SW480 (cell line): ENCODE data around the gene IFT172.

ENCODE experiments used
- DNase-seq: peaks from one replicate; pipeline ENCODE4 v3.0.0-alpha.2; 2016; ENCODE audit warnings: low spot score

IFT172 gene

GRCh38 chr2:27494944-27495554 is 5.5 kb upstream of the IFT172 start, which contains the start of gene FNDC4:
Gene FNDC4, minus strand, starts transcription at chr2:27495200. Its CDS starts 521 bp downstream, at chr2:27494679.
- no peak for DNase-seq

DNA sequence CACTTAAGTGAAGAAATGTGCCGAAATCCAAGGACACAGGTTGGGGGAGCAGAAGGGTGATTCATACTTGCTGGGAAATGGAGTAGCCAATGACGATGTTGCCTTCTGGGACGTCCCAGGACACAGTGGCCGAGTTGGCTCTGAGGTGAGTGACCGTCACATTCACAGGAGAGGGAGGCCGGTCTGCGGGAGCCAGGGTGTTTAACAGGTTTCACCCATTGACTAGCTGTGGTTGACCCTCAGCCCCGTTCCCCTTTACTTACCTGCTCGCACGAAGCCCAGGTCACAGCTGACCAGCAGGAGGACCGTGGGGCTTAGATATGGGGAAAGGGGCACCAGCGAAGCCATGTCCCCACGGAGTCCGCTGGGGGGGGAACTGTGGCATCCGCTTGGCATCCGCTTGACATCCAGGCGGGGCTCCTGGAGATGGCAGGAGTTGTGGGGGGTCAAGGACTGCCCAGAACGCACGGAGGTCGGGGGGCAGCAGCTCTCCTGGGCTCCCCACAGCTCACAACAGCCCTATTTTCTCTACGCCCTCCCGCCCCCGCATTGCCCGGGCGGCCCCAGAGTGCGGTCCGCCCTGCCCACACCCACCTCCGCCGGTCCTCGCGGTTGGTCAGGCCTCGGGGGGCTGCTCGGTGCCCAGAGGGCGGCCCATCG is 4.9 kb upstream of the IFT172 start:
- no peak for DNase-seq

DNA sequence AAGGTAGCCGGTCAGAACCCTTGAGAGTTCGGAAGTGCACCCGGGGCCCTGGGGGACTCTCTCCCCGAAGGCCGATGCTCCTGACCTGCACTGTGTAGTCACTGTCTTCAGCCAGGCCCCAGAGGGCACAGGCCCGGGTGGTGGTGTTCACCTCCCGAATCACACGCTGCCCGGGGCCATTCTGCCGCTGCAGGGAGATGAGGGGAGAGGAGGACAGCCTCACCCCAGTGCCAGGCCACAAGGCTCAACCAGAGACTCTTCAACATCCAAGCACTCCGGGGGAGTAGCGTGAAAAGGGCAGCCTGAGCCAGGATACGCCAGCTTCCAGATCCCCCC is 4.4 kb upstream of the IFT172 start:
- no peak for DNase-seq

- no peak for DNase-seq
Observed at GRCh38 chr2:27492557-27492956, 3.0 kb upstream of the IFT172 start.

DNA sequence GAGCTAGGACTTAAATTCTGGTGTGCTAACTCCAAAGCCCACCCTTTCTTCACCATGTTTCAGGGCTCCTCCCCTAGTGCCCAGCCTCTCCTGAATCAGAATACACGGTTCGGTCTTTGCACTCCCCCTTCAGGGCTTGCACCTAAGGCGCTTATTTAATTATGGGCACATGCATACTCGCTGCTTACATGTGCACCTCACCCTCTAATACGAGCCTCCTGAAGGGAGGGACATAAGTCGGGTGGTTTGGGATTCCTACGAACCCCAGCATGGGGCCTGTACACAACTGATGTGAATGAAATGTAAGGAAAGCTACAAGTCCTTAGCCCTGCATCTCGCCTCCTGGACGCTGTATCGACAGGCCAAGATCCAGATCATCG is 435 bp downstream of the IFT172 start:
- peak; percentile 25 for DNase-seq

- no peak for DNase-seq
Observed at GRCh38 chr2:27485496-27485895, 4.0 kb downstream of the IFT172 start.

DNA sequence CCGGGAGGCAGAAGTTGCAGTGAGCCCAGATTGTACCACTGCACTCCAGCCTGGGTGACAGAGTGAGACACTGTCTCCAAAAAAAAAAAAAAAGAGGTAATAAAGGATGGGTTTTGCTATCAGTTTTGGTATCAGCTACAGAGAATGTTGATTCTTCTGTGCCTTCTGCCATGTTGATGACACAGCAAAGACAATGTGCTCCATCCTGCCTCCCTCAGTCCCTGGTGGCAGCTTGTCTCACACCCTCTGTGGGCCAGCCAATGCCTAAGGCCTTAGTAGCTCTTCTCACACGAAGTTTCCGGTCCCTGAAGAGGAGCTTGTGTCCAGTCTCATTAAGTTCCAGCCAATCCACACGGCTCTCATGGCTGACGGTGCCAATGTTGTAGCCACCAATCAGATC is 17.6 kb downstream of the IFT172 start:
- DNase-seq, result no peak

DNA sequence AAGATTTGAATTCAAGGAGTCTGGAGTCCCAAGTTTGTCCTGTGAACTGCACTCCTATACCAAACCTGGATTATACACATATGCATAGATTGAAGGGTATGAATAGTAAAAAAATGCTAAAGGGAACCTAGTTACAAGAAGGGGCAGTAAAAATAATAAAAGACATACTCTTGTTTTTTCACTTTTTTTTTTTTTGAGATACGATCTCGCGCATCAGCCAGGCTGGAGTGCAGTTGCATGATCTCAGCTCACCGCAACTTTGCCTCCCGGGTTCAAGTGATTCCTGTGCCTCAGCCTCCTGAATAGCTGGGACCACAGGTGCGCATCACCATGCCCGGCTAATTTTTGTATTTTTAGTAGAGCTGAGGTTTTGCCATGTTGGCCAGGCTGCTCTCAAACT is 25.1 kb downstream of the IFT172 start:
- no peak for DNase-seq

GRCh38 chr2:27461118-27461517 is 28.4 kb downstream of the IFT172 start:
- DNase-seq, result no peak

GRCh38 chr2:27453968-27454367 is 35.6 kb downstream of the IFT172 start:
- no peak for DNase-seq

- no peak for DNase-seq
Observed at GRCh38 chr2:27451095-27451494, 38.4 kb downstream of the IFT172 start.

GRCh38 chr2:27448381-27448780 is 41.2 kb downstream of the IFT172 start:
- no peak for DNase-seq

- DNase-seq, result peak; percentile 74
Observed at GRCh38 chr2:27446057-27446456, 43.5 kb downstream of the IFT172 start.

- DNase-seq, result no peak
Observed at GRCh38 chr2:27445615-27446014, 43.9 kb downstream of the IFT172 start.

DNA sequence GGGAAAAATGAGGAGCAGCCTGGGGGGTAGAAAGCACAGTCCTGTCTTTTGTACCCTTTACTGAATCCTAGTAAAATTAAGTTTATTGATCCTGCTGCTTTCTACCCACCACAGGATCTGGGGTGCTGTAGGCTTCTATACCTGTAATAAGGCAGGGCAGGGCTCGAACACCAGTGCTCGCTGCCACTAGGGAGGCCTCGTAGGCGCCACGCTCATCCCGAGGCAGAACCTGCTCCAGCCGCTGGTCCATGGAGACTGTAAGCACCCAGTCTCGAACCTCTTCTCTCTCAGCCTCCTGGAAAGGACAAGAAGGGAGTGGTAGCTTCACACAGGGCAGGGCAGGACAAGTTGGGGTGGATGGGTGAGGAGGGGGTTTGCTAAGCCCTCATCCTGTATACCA is 44.4 kb downstream of the IFT172 start:
- no peak for DNase-seq

DNA sequence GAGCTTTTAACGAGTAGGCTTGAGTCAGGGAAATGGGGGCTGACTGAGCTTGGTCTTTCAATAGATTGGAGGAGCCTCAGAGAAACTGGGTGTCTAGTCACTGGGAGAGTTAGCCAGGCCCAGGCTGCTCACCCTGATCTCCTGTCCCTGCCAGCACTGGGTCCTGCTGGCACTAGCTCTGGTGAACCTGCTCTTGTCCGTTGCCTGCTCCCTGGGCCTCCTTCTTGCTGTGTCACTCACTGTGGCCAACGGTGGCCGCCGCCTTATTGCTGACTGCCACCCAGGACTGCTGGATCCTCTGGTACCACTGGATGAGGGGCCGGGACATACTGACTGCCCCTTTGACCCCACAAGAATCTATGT is 46.6 kb downstream of the IFT172 start:
- no peak for DNase-seq

DNA sequence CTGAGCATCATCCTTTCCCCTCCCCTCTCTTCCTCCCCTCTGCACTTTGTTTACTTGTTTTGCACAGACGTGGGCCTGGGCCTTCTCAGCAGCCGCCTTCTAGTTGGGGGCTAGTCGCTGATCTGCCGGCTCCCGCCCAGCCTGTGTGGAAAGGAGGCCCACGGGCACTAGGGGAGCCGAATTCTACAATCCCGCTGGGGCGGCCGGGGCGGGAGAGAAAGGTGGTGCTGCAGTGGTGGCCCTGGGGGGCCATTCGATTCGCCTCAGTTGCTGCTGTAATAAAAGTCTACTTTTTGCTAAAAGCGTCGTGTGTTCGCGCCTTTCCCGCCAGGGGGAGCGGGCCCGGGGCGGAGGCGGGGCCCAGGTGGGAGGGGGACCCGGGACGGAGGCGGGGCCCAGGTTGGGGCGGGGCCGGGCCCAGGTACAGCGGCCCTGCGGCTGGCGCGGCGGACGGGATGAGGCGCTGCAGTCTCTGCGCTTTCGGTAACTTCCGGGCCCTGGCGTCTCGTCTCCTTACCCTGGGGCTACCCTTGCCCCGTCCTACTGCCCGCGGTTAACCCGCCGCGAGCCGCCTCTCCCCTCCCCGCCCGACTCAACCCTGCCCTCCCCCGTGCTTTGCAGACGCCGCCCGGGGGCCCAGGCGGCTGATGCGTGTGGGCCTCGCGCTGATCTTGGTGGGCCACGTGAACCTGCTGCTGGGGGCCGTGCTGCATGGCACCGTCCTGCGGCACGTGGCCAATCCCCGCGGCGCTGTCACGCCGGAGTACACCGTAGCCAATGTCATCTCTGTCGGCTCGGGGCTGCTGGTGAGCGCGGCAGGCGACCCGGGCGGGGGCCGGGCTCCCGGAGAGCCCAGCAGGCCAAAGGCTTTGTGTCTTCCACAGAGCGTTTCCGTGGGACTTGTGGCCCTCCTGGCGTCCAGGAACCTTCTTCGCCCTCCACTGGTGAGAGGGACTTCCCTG is 47.3 kb downstream of the IFT172 start, which contains the start of gene KRTCAP3:
TSS of gene KRTCAP3 (plus strand) at position 424 of the 962 bp plus-strand sequence. CDS start at position 456, 32 bp downstream.
- no peak for DNase-seq

DNA sequence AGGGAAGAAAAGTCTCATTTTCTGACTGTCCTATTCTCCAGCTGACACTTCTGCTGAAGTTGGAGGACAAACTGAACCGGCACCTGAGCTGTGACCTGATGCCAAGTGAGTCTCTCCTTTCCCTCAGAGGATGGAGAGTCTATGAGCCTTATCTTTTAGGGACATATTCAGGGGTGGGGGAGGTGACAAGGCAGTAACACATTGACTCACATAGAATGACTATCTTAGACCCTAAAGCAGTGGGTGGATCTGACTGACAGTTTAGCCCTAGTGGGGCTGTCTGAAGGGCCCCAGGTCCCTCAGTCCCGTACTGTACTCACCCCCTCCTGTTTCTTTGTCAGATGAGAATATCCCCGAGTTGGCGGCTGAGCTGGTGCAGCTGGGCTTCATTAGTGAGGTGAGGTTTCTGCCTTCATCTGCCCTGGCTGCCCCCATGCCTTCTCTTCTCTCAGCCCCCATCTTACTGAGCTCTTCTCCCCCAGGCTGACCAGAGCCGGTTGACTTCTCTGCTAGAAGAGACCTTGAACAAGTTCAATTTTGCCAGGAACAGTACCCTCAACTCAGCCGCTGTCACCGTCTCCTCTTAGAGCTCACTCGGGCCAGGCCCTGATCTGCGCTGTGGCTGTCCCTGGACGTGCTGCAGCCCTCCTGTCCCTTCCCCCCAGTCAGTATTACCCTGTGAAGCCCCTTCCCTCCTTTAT is 48.2 kb downstream of the IFT172 start:
- DNase-seq, result no peak

GRCh38 chr2:27435628-27436027 is 53.9 kb downstream of the IFT172 start:
- no peak for DNase-seq

- DNase-seq, result no peak
Observed at GRCh38 chr2:27431395-27431794, 58.1 kb downstream of the IFT172 start.

DNA sequence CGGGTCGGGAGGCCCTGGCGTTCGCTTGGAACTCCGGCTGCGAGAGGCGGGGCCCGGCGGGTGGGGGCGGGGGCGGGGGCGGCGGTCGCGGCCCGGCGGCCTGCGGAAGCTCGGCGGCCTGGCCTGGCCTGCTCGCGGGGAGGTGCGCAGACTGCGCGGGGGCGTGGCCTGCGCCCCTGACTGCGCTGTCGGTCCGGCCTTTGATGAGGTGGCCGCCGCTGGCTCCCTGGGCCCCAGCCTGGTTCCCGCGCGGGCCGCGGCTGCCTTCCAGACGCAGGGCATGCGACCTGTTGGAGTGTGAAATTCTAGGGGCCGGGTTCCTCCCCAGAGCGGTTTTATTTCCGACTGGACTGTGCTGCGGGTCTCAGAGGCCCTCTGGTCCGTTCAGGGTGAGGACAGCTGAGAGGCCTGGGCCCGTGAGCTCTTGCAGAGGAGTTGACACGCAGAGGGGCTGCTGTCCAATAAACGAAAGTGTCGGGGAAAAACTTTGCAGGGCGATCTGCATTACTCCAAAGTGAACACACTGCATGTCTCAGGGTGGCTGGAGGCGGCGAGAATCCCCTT is 60.5 kb downstream of the IFT172 start:
- peak; percentile 92 for DNase-seq
